Activated T-cell treated with anti-CD3 and anti-CD28 coated beads, Interleukin-2, amount 50 U/mL, for 1 hour (primary cell): ENCODE data around the gene EXOSC10.
"Not testable (repeated sequence)": the region's sequence is repeated elsewhere in the genome, so short reads cannot be mapped to it uniquely, and the experiment has no call there.

ENCODE experiments used
- DNase-seq: peaks from one replicate; pipeline ENCODE4 v3.0.0-alpha.2; 2020

EXOSC10 gene

GRCh38 chr1:11042995-11043874 is 56.4 kb downstream of the EXOSC10 start:
- DNase-seq: no peak

DNA sequence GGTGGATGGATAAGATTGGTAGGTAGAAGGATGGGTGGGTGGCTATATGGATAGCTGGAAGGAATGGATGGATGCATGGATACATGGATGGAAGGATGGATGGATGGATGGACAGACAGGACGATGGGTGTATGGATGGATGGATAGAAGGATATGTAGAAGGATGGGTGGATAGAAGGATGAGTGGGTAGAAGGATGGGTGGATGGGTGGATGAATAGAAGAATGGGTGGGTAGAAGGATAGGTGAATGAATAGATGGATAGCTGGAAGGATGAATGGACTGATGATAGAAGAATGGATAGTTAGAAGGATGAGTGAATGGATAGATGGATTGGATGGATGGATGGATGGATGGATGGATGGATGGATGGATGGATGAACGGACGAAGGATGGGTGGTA is 57.6 kb downstream of the EXOSC10 start:
- DNase-seq: no peak

DNA sequence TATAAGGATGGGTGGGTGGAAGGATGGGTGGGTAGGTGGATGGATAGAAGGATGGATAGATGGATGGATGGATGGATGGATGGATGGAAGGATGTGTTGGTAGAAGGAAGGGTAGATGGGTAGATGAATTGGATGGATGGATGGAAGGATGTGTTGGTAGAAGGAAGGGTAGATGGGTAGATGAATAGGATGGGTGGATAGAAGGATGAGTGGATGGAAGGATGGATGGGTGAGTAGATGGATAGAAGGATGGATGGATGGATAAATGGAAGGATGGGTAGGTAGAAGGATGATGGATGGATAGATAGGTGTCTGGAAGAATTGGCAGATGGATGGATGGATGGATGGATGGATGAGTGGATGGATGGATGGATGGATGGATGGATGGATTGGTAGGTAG is 58.6 kb downstream of the EXOSC10 start:
- no peak for DNase-seq

DNA sequence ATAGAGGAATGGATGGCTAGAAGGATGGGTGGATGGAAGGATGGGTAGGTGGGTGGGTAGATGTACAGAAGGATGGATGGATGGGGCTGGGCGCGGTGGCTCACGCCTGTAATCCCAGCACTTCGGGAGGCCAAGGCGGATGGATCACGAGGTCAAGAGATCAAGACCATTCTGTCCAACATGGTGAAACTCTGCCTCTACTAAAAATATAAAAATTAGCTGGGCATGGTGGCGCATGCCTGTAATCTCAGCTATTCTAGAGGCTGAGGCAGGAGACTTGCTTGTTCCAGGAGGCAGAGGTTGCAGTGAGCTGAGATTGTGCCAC is 59.6 kb downstream of the EXOSC10 start:
- DNase-seq: peak; percentile 8

GRCh38 chr1:11039351-11040104 is 60.1 kb downstream of the EXOSC10 start:
- DNase-seq: no peak

- DNase-seq: peak; percentile 89
Measured at GRCh38 chr1:11037740-11038182, 61.9 kb downstream of the EXOSC10 start.

GRCh38 chr1:11037019-11037739 is 62.5 kb downstream of the EXOSC10 start:
- DNase-seq: peak; percentile 7

- no peak for DNase-seq
Measured at GRCh38 chr1:11031624-11032262, 67.9 kb downstream of the EXOSC10 start.

GRCh38 chr1:11030865-11031264 is 68.8 kb downstream of the EXOSC10 start:
- DNase-seq: no peak

DNA sequence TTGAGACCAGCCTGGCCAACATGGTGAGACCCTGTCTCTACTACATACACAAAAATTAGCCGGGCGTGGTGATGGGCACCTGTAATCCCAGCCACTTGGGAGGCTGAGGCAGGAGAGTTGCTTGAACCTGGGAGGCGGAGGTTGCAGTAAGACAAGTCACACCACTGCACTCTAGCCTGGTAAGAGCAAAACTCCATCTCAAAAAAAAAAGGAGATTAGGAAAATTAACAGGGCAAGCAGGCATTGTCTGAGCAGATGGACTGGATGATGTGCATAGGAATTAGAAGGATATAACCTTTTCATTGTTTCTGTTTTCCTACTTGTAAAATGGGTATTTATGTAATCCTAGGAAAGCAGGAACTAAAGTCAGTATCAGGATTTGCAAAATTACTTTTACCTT is 71.7 kb downstream of the EXOSC10 start:
- DNase-seq: no peak

DNA sequence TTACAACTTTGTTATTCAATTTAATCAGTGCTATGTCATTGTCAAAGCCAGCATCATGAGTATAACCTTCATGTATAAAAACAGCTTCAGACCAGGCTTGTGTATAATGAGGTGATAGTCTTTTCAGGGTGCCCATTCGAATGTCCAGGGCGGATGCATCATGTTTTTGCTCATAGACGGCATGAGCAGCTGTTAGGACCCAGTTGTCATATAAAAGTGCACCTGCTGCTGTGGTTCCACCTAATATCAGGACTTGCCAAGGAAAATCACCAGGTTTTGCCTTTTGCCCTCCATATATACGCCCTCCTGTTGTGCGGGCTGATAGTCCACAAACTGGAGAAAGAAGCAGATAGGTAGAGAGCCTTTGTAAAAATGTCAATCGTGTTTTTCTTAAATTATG is 72.4 kb downstream of the EXOSC10 start:
- no peak for DNase-seq

- no peak for DNase-seq
Measured at GRCh38 chr1:11026903-11027302, 72.8 kb downstream of the EXOSC10 start.

GRCh38 chr1:11026052-11026451 is 73.6 kb downstream of the EXOSC10 start:
- no peak for DNase-seq

- no peak for DNase-seq
Measured at GRCh38 chr1:11025618-11026017, 74.1 kb downstream of the EXOSC10 start.

- no peak for DNase-seq
Measured at GRCh38 chr1:11024874-11025203, 74.8 kb downstream of the EXOSC10 start.

GRCh38 chr1:11024154-11024873 is 75.4 kb downstream of the EXOSC10 start:
- no peak for DNase-seq

- DNase-seq: no peak
Measured at GRCh38 chr1:11023201-11023600, 76.5 kb downstream of the EXOSC10 start.

- DNase-seq: no peak
Measured at GRCh38 chr1:11019971-11020370, 79.7 kb downstream of the EXOSC10 start.

- DNase-seq: not testable (repeated sequence)
Measured at GRCh38 chr1:11019358-11019757, 80.3 kb downstream of the EXOSC10 start.
